Daoy (cell line): ENCODE data around the gene XYLT1. TPM values are rescaled to one million over a fixed set of nuclear protein-coding genes. Genes with fewer than 3 reads are reported as not detected.
"Not testable (repeated sequence)": the region's sequence is repeated elsewhere in the genome, so short reads cannot be mapped to it uniquely, and the experiment has no call there.

Experiments
- DNase-seq: peaks from one replicate; pipeline ENCODE4 v3.0.0-alpha.2; 2015; ENCODE audit warnings: low read depth
- total RNA-seq: library from RNA; depleted of rRNA; stranded (reverse); fragments of >200 nt; shearing (Covaris generic); gene quantifications from 2 replicates; pipeline ENCODE4 v1.2.3, GENCODE V29; 2014

XYLT1 gene
- total RNA-seq, 1 experiment from 2014 or later = 6.9 TPM

DNA sequence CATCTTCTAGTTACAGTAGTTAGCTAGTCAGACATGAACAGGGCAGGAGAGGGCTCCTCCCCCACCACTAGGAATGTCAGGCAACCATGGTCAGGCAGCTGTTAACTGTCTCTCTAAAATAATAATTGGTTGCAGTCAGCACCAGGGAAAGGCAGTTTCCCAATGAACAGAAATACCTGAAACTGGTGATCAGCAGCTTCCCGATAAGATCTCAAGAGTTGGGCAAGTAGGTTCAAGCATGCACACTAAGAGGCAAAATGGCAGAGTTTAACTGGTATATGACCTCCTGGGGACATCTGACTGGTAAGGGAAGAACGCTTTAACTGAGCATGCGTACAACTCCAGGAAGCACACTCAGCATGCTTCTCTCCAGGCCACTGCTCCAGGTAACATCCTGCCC lies 12.6 kb upstream of the XYLT1 start:
- no peak for DNase-seq

- not testable (repeated sequence) for DNase-seq
These were observed 11.6 kb upstream of the XYLT1 start for GRCh38 chr16:17482341-17482740.

- DNase-seq = no peak
These were observed 11.0 kb upstream of the XYLT1 start for GRCh38 chr16:17481736-17482135.

GRCh38 chr16:17477260-17477545 lies 6.4 kb upstream of the XYLT1 start:
- not testable (repeated sequence) for DNase-seq

- DNase-seq = peak; percentile 41
These were observed 5.9 kb upstream of the XYLT1 start for GRCh38 chr16:17476414-17477259.

DNA sequence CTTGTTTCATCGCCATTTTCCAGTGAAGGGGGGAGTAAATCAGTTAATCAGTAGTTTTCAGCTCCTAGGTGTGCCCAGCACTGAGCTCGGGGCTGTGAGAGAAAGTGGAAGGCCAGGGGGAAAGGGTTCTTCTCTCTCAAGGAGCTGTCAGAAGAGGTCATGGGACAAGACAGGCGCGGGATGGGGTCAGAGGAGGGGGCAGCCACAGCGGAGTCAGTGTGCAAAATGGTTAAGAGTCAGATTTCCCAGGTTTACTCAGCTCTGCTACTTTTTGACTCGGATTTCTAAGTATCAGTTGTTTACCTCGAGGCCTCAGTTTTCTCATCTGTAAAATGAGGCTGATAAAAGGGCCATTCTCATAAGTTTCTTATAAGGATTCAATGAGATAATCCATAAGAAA lies 4.3 kb upstream of the XYLT1 start:
- DNase-seq = no peak

DNA sequence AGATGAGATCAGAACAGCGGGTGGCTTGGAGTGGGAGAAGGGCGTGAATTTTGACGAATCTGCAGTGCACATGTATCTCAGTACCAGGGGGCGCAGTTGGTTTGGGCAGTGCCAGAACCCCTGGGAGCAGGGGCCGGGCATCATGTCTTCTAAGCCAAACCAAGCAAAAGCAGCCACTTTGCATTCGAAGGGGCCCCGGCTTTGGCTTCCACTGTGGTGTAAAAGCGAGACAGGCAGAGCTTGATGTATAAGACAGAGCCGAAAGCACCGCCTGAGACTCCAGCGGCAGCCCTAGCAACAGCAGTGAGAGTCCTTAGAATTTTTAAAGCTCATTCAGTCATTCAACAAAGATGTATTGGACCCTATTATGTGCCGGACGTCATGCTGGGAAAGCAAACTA lies 3.8 kb upstream of the XYLT1 start:
- no peak for DNase-seq

GRCh38 chr16:17474037-17474436 lies 3.3 kb upstream of the XYLT1 start:
- DNase-seq = no peak

- DNase-seq = peak; percentile 58
These were observed 1.1 kb upstream of the XYLT1 start for GRCh38 chr16:17471719-17472461.

- peak; percentile 21 for DNase-seq
These were observed 415 bp downstream of the XYLT1 start for GRCh38 chr16:17470182-17470907.

DNA sequence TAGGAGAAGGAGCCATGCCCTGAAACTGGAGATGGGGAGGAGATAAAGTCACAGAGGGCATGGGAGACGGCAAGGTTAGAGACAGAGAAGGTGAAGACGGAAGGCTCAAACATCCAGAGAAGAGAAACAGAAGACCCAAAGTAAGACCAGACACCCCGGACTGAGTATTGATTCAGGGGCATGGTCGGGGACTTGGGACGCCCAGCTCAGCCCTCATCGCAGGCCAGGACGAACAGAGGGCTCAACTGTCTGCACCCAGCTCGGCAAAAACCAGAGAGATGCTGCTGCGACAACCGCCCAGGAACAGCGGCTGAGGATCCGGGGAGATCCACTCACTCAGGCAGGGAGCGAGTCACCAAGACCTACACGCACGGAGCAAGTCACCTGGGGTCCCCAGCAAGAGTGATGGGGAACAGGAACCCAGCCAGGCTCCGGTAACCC lies 999 bp downstream of the XYLT1 start:
- DNase-seq = peak; percentile 30

DNA sequence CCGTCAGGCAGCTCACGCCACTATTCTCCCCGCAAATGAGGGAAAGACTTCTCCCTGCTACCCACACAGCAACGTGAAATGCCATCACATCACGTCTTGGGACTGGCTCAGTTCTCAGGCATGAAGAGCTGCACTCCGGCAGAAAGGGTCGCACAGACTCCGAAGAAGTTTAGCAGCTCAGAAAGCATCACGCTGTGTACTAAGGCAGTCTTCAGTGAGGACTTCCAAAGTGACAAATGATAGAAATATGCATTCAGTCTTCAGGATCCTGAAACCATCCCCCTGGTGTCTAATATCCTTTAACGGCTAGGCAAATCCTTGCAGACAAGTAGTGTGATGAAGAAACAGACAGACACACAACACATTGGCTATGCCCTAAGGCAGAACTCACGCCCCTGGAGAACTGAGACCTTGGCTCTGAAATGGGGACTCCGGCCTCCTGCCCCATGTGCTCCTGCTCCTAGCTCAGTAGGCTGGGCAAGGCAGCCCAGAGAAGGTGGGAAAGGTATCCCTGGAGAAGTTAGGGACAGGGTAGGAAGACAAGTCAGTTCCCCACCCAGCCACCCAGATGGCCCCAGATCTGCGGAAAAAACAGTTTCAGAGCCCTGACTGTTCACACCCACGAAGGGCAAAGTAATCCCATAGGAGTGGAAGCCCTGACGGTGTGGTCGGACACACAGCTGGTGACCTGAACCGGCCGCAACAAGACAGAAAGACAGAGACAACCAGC lies 1.6 kb downstream of the XYLT1 start:
- peak; percentile 17 for DNase-seq

GRCh38 chr16:17468611-17469010 lies 2.1 kb downstream of the XYLT1 start:
- DNase-seq = no peak

- peak; percentile 60 for DNase-seq
These were observed 2.7 kb downstream of the XYLT1 start for GRCh38 chr16:17467923-17468540.

GRCh38 chr16:17466876-17467275 lies 3.9 kb downstream of the XYLT1 start:
- DNase-seq = no peak

- no peak for DNase-seq
These were observed 5.3 kb downstream of the XYLT1 start for GRCh38 chr16:17465460-17465859.

DNA sequence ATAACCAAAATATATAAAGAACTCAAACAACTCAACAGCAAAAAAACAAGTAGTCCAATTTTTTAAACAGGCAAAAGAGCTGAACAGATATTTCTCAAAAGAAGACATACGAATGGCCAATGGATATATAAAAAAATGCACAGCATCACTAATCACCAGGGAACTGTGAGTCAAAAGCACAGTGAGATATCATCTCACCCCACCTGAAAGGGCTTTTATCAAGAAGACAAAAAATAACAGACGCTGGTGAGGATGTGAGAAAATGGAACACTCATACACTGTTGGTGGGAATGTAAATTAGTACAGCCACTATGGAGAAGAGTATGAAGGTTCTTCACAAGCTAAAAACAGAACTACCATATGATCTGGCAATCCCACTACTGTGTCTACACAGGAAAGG lies 7.4 kb downstream of the XYLT1 start:
- DNase-seq = no peak

DNA sequence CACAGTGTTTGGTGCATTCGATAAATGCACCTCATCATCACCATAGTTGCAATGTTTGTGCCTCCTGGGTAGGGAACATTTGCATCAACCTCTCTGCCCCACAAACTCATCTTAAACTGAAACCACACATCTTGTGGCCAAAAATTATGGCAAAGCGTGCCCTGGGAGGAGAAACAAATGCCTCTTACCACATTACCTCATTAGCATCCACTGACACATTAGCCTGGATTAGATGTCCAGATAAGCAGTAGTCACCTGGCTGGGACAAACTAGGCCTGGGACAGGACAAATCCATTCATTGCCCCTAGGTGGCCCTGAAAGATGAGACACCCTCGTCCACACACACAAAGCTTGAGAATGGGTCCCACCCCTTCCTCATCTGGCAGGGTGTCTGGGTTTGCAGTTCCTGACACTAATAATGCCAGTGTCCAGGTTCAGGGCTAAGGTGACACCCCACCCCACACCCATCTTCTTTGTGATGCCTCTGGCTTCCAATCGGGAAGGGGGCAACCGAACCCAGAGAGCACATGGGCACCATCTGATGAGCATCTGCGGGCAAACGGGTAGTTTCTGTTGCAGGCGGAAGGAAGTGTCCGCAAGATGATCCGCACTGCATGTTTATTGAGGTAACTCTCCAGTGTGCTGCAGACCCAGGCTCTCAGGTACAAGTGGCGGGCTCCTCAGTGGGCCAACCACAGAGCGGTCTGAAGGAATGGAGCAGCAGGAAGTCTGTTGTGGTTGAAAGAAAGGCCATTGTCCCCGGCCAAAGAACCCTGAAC lies 8.6 kb downstream of the XYLT1 start:
- no peak for DNase-seq

GRCh38 chr16:17460890-17461289 lies 9.9 kb downstream of the XYLT1 start:
- no peak for DNase-seq

DNA sequence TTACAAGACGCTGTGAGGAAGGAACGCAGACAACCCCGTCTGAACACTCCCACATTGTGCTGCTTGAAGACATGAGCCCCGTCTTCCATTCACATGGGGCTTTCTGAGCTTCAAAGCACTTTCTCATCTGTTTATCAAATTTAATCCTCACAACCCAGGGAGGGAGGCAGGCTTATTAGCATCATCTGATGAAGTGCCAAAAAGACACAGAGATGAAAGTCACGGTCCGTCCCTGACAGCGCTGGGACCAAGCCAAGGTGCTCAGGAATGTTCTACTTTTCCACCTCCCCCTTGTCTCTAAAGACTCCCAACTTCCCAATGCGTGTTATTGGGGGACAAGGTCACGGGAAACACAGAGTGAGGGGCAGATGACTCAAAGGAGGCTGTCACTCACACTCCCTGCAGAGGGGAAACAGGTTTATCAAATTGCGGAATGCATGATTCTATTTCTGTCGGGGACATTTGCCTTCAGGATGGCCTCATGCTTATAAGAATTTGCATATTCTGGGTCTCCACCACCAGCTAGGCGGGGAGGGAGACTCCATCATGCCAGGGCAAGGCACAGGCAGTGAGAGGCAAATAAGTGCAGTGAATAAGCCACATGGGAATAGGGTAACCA lies 10.7 kb downstream of the XYLT1 start:
- DNase-seq = no peak
